Immature natural killer cell (primary cell): ENCODE data around the gene MTCL1. TPM values are rescaled to one million over a fixed set of nuclear protein-coding genes. Genes with fewer than 3 reads are reported as not detected.

ENCODE experiments used
- DNase-seq, 3 donors: peaks; one replicate each; pipeline ENCODE4 v3.0.0; 2022; ENCODE audit warnings: mixed read lengths in 1 of 3
- H3K27ac Mint-ChIP-seq, 6 donors: one replicate each; pipeline ENCODE4 v1.8.0; 2020; ENCODE audit warnings: mixed read lengths in 6 of 6, mild to moderate bottlenecking in 5 of 6, inconsistent platforms in 4 of 6, moderate library complexity in 3 of 6
- H3K27me3 Mint-ChIP-seq, 3 donors: one replicate each; pipeline ENCODE4 v1.8.0; 2020 to 2021; ENCODE audit warnings: low read depth in 3 of 3, mild to moderate bottlenecking in 3 of 3, mixed read lengths in 3 of 3, moderate library complexity in 3 of 3, inconsistent platforms in 1 of 3
- H3K36me3 Mint-ChIP-seq, 3 donors: one replicate each; pipeline ENCODE4 v1.8.0; 2020; ENCODE audit warnings: mixed read lengths in 3 of 3, inconsistent platforms in 2 of 3, mild to moderate bottlenecking in 2 of 3
- H3K4me1 Mint-ChIP-seq, 2 donors: one replicate each; pipeline ENCODE4 v1.8.0; 2020; ENCODE audit warnings: inconsistent platforms in 2 of 2, mild to moderate bottlenecking in 2 of 2, mixed read lengths in 2 of 2, moderate library complexity in 1 of 2
- H3K4me3 Mint-ChIP-seq, 5 donors: one replicate each; pipeline ENCODE4 v1.8.0; 2020; ENCODE audit warnings: mild to moderate bottlenecking in 5 of 5, mixed read lengths in 5 of 5, inconsistent platforms in 3 of 5, moderate library complexity in 3 of 5
- H3K9me3 Mint-ChIP-seq, 6 donors: one replicate each; pipeline ENCODE4 v1.8.0; 2020; ENCODE audit warnings: mild to moderate bottlenecking in 6 of 6, mixed read lengths in 6 of 6, inconsistent platforms in 4 of 6, moderate library complexity in 3 of 6
- polyA plus RNA-seq, 3 donors: library from polyadenylated mRNA; unstranded; fragments of 300-500 nt; fragmentation: Illumina TruSeq; gene quantifications; one replicate each; pipeline ENCODE4 v1.2.3, GENCODE V29; 2021

MTCL1 gene
- polyA plus RNA-seq, 3 donors from 2014 or later = not detected

- Mint-ChIP-seq H3K4me1 (no peaks in the 10 kb centered on the region), H3K27me3 (peaks cover 2 to 5% (median 2%) of the 10 kb centered on the region in 3 donors), H3K4me3 (no peak overlapping the region), H3K9me3 (no peaks in the 10 kb centered on the region), H3K36me3 (no peaks in the 10 kb centered on the region), H3K27ac (no peak overlapping the region)
- DNase-seq = no peak
These were observed 152.4 kb downstream of the MTCL1 start for GRCh38 chr18:8857806-8858205.

- Mint-ChIP-seq H3K9me3 (no peaks in the 10 kb centered on the region), H3K27ac (no peak overlapping the region), H3K27me3 (peaks cover 3 to 5% (median 4%) of the 10 kb centered on the region in 3 donors), H3K4me1 (no peaks in the 10 kb centered on the region), H3K4me3 (no peak overlapping the region), H3K36me3 (no peaks in the 10 kb centered on the region)
- DNase-seq = no peak
These were observed 153.6 kb downstream of the MTCL1 start for GRCh38 chr18:8858888-8859511.

GRCh38 chr18:8860845-8861642 lies 155.7 kb downstream of the MTCL1 start:
- H3K27me3 Mint-ChIP-seq = peaks cover 1 to 4% (median 3%) of the 10 kb centered on the region in 3 donors
- no peak for DNase-seq
- peaks cover 0 to 5% (median 0%) of the 10 kb centered on the region in 6 donors for H3K9me3 Mint-ChIP-seq
- no peaks in the 10 kb centered on the region for H3K4me1 Mint-ChIP-seq
- H3K4me3 Mint-ChIP-seq = no peak overlapping the region
- H3K36me3 Mint-ChIP-seq = no peaks in the 10 kb centered on the region
- no peak overlapping the region for H3K27ac Mint-ChIP-seq

- Mint-ChIP-seq H3K27ac (no peak overlapping the region), H3K36me3 (no peaks in the 10 kb centered on the region), H3K4me3 (no peak overlapping the region), H3K9me3 (peaks cover 0 to 5% (median 0%) of the 10 kb centered on the region in 6 donors), H3K27me3 (peaks cover 1 to 2% (median 2%) of the 10 kb centered on the region in 3 donors), H3K4me1 (no peaks in the 10 kb centered on the region)
- DNase-seq = no peak
These were observed 158.1 kb downstream of the MTCL1 start for GRCh38 chr18:8863427-8863826.

GRCh38 chr18:8865934-8866333 lies 160.6 kb downstream of the MTCL1 start:
- no peak for DNase-seq
- H3K4me3 Mint-ChIP-seq = no peak overlapping the region
- peaks cover 0 to 5% (median 0%) of the 10 kb centered on the region in 6 donors for H3K9me3 Mint-ChIP-seq
- peaks cover 1 to 2% (median 2%) of the 10 kb centered on the region in 3 donors for H3K27me3 Mint-ChIP-seq
- no peaks in the 10 kb centered on the region for H3K36me3 Mint-ChIP-seq
- H3K4me1 Mint-ChIP-seq = no peaks in the 10 kb centered on the region
- H3K27ac Mint-ChIP-seq = no peak overlapping the region

GRCh38 chr18:8866679-8867078 lies 161.3 kb downstream of the MTCL1 start:
- H3K9me3 Mint-ChIP-seq = peaks cover 0 to 5% (median 0%) of the 10 kb centered on the region in 6 donors
- H3K4me1 Mint-ChIP-seq = no peaks in the 10 kb centered on the region
- no peaks in the 10 kb centered on the region for H3K36me3 Mint-ChIP-seq
- no peak for DNase-seq
- H3K27me3 Mint-ChIP-seq = peaks cover 1 to 2% (median 2%) of the 10 kb centered on the region in 3 donors
- H3K27ac Mint-ChIP-seq = no peak overlapping the region
- H3K4me3 Mint-ChIP-seq = no peak overlapping the region

- no peak for DNase-seq
- H3K27me3 Mint-ChIP-seq = peaks cover 0 to 2% (median 2%) of the 10 kb centered on the region in 3 donors
- peaks cover 0 to 5% (median 0%) of the 10 kb centered on the region in 6 donors for H3K9me3 Mint-ChIP-seq
- no peak overlapping the region for H3K4me3 Mint-ChIP-seq
- H3K4me1 Mint-ChIP-seq = no peaks in the 10 kb centered on the region
- no peaks in the 10 kb centered on the region for H3K36me3 Mint-ChIP-seq
- H3K27ac Mint-ChIP-seq = no peak overlapping the region
These were observed 162.9 kb downstream of the MTCL1 start for GRCh38 chr18:8868276-8868675.

- Mint-ChIP-seq H3K9me3 (peaks cover 0 to 5% (median 0%) of the 10 kb centered on the region in 6 donors), H3K4me1 (no peaks in the 10 kb centered on the region), H3K4me3 (no peak overlapping the region), H3K27ac (no peak overlapping the region), H3K36me3 (no peaks in the 10 kb centered on the region), H3K27me3 (peaks cover 0 to 4% (median 0%) of the 10 kb centered on the region in 3 donors)
- no peak for DNase-seq
These were observed 163.5 kb downstream of the MTCL1 start for GRCh38 chr18:8868779-8869415.

- peaks cover 0 to 7% (median 0%) of the 10 kb centered on the region in 6 donors for H3K9me3 Mint-ChIP-seq
- no peaks in the 10 kb centered on the region for H3K36me3 Mint-ChIP-seq
- no peak for DNase-seq
- no peaks in the 10 kb centered on the region for H3K4me1 Mint-ChIP-seq
- H3K4me3 Mint-ChIP-seq = no peak overlapping the region
- H3K27me3 Mint-ChIP-seq = peaks cover 0 to 2% (median 0%) of the 10 kb centered on the region in 3 donors
- no peak overlapping the region for H3K27ac Mint-ChIP-seq
These were observed 164.3 kb downstream of the MTCL1 start for GRCh38 chr18:8869696-8870095.

GRCh38 chr18:8870528-8870927 lies 165.2 kb downstream of the MTCL1 start:
- no peak for DNase-seq
- Mint-ChIP-seq H3K4me3 (no peak overlapping the region), H3K27ac (no peak overlapping the region), H3K36me3 (no peaks in the 10 kb centered on the region), H3K4me1 (no peaks in the 10 kb centered on the region), H3K9me3 (peaks cover 0 to 4% (median 0%) of the 10 kb centered on the region in 6 donors), H3K27me3 (peaks cover 0 to 2% (median 0%) of the 10 kb centered on the region in 3 donors)

- Mint-ChIP-seq H3K4me3 (no peak overlapping the region), H3K27ac (no peak overlapping the region), H3K36me3 (no peaks in the 10 kb centered on the region), H3K4me1 (no peaks in the 10 kb centered on the region), H3K27me3 (peaks cover 0 to 2% (median 0%) of the 10 kb centered on the region in 3 donors), H3K9me3 (peaks cover 0 to 2% (median 0%) of the 10 kb centered on the region in 6 donors)
- DNase-seq = no peak
These were observed 166.1 kb downstream of the MTCL1 start for GRCh38 chr18:8871489-8871888.

- Mint-ChIP-seq H3K36me3 (no peaks in the 10 kb centered on the region), H3K9me3 (peaks cover 0 to 3% (median 0%) of the 10 kb centered on the region in 6 donors), H3K4me1 (no peaks in the 10 kb centered on the region), H3K27me3 (peaks cover 0 to 2% (median 2%) of the 10 kb centered on the region in 3 donors), H3K27ac (no peak overlapping the region), H3K4me3 (no peak overlapping the region)
- DNase-seq = no peak
These were observed 169.5 kb downstream of the MTCL1 start for GRCh38 chr18:8874872-8875271.

- Mint-ChIP-seq H3K27me3 (peaks cover 0 to 3% (median 2%) of the 10 kb centered on the region in 3 donors), H3K36me3 (no peaks in the 10 kb centered on the region), H3K27ac (no peak overlapping the region), H3K9me3 (peaks cover 0 to 11% (median 2%) of the 10 kb centered on the region in 6 donors), H3K4me1 (no peaks in the 10 kb centered on the region), H3K4me3 (no peak overlapping the region)
- no peak for DNase-seq
These were observed 171.5 kb downstream of the MTCL1 start for GRCh38 chr18:8876887-8877286.

GRCh38 chr18:8881103-8881502 lies 175.7 kb downstream of the MTCL1 start:
- Mint-ChIP-seq H3K4me3 (no peak overlapping the region), H3K27ac (no peak overlapping the region), H3K27me3 (peaks cover 4 to 5% (median 4%) of the 10 kb centered on the region in 3 donors), H3K9me3 (peaks cover 6 to 22% (median 9%) of the 10 kb centered on the region in 6 donors), H3K4me1 (no peaks in the 10 kb centered on the region), H3K36me3 (no peaks in the 10 kb centered on the region)
- DNase-seq = no peak
